ENCODE data around the gene PPP2R2C.
A peak's percentile ranks its signal among the peaks of the same experiment; 100 is the strongest.

The PPP2R2C gene

DNA sequence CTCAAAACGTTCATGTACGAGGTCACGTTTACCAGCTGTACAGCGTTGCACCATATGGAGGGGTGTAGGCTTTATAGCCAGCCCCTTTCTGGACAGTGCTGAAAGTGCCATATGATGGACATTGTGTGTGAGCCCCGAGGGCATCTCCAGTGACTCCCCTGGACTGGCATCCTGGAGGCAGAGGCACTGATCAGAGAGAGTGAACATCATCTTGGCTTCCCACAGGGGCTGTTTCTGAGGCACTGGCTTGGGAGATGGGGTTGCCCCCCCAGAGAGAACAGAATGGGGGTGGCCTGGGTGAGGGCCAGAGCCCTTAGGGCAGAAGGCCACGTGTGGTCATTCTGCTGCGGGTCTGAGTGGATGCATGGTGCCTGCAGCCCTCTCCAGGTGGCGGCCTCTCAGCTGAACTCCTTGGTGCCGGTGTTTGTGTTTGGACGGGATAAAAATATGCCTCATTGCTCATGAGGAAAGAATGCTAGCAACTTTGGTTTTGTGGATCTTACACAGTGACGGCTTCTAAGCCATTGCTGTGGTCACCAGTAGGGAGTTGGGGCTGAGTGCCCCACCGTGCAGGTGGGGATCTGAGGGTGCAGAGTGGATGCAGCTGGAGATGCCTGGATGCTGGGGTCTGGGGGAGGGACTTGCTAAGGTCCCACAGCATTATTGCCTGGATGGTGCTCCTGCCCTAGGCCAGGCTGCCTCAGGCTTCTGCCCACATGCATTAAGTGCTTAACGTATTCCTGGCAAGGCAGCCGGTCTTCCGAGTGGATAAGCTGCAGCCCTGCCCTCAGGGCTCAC is 199.4 kb downstream of the PPP2R2C start:
- H3K4me3 ChIP-seq (ENCODE audit: control insufficient read depth, low read depth, low read length) = no peak overlapping the region
- peak; percentile 20 for DNase-seq (ENCODE audit: low read depth)
- TF ChIP-seq, protein P1, sequence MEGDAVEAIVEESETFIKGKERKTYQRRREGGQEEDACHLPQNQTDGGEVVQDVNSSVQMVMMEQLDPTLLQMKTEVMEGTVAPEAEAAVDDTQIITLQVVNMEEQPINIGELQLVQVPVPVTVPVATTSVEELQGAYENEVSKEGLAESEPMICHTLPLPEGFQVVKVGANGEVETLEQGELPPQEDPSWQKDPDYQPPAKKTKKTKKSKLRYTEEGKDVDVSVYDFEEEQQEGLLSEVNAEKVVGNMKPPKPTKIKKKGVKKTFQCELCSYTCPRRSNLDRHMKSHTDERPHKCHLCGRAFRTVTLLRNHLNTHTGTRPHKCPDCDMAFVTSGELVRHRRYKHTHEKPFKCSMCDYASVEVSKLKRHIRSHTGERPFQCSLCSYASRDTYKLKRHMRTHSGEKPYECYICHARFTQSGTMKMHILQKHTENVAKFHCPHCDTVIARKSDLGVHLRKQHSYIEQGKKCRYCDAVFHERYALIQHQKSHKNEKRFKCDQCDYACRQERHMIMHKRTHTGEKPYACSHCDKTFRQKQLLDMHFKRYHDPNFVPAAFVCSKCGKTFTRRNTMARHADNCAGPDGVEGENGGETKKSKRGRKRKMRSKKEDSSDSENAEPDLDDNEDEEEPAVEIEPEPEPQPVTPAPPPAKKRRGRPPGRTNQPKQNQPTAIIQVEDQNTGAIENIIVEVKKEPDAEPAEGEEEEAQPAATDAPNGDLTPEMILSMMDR (IDR thresholded peaks at IDR 0.05; ENCODE audit: control insufficient read depth, insufficient read depth, low read depth, low read length, missing control alignments) = no peak

DNA sequence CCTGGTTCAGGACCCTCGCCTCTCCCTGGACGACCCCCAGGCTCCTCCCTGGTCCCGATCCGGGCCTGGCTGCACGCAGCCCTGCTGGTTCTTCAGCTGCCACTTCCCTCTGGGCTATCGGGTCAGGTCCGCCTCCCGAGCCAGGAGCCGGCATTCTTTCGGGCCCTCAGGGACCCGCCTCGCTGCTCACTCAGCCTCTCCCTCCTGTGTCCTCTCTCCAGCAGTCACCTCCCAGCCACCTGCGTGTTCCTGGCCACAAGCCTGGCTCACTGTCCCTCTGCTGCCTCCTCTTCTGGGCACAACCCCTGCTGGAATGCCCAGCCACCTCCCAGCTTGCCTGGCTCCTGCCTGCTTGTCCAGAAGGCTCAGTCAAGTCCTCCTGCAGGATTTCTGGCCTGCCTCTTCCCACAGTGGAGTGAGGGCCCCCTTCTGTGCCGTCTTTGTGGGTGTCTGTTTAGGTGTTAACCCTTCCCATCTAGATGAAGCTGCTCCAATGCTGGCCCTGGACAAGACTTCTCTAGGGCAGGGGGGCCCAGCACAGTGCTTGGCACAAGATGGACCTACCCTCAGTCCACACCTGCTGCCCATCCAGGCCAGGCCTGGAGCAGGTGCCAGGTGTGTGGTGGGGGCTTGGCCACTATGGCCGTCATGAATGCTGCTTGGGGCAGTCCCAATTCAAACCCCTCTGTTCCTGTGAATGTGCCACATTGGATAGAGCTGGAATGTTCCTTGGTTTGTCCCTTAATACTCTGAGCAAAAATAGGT is 200.5 kb downstream of the PPP2R2C start:
- H3K4me3 ChIP-seq (ENCODE audit: control insufficient read depth, low read depth, low read length) = no peak overlapping the region
- no peak for DNase-seq (ENCODE audit: low read depth)
- TF ChIP-seq, protein P1 (IDR thresholded peaks at IDR 0.05; ENCODE audit: control insufficient read depth, insufficient read depth, low read depth, low read length, missing control alignments) = no peak

DNA sequence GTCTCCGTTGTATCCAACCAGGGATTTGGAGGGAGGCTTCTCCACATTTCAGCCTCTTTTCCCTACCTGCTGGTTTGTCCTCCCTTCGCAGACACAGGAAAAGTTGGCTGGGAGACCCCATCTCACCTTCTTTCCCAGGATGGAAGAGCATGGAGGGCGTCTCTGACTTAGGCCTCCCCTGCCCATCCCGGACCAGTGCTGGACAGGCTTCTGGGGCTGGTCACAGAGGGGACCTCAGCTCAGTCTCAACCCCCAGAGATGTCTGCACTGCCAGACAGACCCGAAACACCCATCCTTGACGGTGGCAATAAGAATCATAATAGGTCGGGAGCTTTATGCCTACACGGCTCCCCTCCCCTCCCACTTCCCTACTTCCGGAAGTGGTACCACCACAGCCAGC is 201.2 kb downstream of the PPP2R2C start:
- no peak for DNase-seq (ENCODE audit: low read depth)
- TF ChIP-seq, protein P1 (IDR thresholded peaks at IDR 0.05; ENCODE audit: control insufficient read depth, insufficient read depth, low read depth, low read length, missing control alignments) = no peak
- H3K4me3 ChIP-seq (ENCODE audit: control insufficient read depth, low read depth, low read length) = no peak overlapping the region

DNA sequence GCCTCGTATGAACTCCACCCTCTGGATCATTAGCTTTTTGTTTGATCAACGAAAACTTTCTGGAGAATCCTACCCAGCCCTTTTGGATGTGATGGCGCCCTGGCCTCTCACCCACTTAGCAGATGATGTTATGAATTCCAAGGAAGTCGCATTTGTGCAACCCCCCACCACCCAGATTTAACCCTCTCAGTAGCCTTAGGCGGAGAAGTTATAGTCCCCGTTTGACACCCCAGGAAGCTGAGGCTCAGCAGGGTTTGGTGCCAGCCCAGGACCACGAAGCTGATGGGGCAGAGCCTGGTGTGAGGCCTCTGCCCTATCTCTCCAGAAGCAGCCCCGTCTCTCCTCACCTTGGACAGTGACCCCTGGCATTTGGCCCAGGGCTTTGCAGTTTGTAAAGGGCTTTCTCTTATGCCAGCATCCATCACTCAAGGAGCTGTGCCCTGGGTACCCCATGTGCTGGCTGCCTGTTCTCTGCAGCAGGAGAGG is 201.7 kb downstream of the PPP2R2C start:
- TF ChIP-seq, protein P1 (IDR thresholded peaks at IDR 0.05; ENCODE audit: control insufficient read depth, insufficient read depth, low read depth, low read length, missing control alignments) = no peak
- peak overlapping the region; percentile 83 for H3K4me3 ChIP-seq (ENCODE audit: control insufficient read depth, low read depth, low read length)
- no peak for DNase-seq (ENCODE audit: low read depth)
